ENCODE data around the gene NDUFA11.

The NDUFA11 gene

DNA sequence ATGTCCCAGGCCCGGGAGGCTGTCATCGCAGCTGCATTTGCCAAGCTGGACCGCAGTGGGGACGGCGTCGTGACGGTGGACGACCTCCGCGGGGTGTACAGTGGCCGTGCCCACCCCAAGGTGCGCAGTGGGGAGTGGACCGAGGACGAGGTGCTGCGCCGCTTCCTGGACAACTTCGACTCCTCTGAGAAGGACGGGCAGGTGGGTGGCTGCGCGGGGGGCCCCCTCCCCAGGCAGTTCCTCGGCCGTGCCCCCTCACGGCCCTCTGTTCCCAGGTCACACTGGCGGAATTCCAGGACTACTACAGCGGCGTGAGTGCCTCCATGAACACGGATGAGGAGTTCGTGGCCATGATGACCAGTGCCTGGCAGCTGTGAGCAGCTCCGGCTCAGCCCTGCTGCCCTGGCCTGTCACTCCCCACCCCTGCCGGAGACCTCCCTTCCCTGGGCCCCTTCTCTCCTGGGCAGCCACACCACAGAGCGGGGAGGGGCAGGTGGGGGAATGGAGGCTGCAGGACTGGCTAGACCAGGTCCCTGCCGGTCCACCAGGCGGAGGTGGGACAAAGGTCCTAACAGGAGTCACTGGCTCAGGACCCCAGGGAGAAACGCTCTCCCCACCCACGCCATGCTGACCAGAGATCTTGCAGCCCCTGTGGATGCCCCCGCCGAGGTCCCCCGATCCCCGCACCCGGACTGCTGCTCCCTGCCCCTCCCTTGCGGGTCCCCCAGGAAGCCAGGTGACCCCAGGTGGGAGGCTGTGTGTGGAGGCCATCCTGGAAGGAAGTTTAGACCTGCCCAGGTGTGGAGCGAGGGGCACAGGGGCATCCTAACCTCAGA is 11.6 kb upstream of the NDUFA11 start:
- H3K9ac ChIP-seq (ENCODE audit: low read length) = no peak overlapping the region
- no peaks in the 10 kb centered on the region for H3K27me3 ChIP-seq (ENCODE audit: control insufficient read depth, insufficient read depth, low read length)
- no peak overlapping the region for H3K4me3 ChIP-seq (ENCODE audit: low read length)
- H3K27ac ChIP-seq (ENCODE audit: low read depth, low read length) = no peak overlapping the region
- H3K36me3 ChIP-seq (ENCODE audit: control insufficient read depth, insufficient read depth, low read length) = peaks cover 34% of the 10 kb centered on the region
- H3K4me1 ChIP-seq (ENCODE audit: control insufficient read depth, insufficient read depth, low read length) = peaks cover 2% of the 10 kb centered on the region

DNA sequence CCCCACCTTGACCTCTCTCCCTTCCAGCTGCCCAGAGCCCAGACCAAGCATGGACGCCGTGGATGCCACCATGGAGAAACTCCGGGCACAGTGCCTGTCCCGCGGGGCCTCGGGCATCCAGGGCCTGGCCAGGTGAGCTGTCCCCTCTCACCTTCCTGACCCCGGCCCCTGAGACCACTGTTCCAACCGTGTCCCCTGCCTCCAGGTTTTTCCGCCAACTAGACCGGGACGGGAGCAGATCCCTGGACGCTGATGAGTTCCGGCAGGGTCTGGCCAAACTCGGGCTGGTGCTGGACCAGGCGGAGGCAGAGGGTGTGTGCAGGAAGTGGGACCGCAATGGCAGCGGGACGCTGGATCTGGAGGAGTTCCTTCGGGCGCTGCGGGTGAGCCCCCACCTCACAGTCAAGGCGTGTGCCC is 10.8 kb upstream of the NDUFA11 start:
- H3K36me3 ChIP-seq (ENCODE audit: control insufficient read depth, insufficient read depth, low read length) = peaks cover 32% of the 10 kb centered on the region
- H3K27ac ChIP-seq (ENCODE audit: low read depth, low read length) = no peak overlapping the region
- H3K4me3 ChIP-seq (ENCODE audit: low read length) = no peak overlapping the region
- H3K27me3 ChIP-seq (ENCODE audit: control insufficient read depth, insufficient read depth, low read length) = no peaks in the 10 kb centered on the region
- H3K4me1 ChIP-seq (ENCODE audit: control insufficient read depth, insufficient read depth, low read length) = peaks cover 2% of the 10 kb centered on the region
- no peak overlapping the region for H3K9ac ChIP-seq (ENCODE audit: low read length)

DNA sequence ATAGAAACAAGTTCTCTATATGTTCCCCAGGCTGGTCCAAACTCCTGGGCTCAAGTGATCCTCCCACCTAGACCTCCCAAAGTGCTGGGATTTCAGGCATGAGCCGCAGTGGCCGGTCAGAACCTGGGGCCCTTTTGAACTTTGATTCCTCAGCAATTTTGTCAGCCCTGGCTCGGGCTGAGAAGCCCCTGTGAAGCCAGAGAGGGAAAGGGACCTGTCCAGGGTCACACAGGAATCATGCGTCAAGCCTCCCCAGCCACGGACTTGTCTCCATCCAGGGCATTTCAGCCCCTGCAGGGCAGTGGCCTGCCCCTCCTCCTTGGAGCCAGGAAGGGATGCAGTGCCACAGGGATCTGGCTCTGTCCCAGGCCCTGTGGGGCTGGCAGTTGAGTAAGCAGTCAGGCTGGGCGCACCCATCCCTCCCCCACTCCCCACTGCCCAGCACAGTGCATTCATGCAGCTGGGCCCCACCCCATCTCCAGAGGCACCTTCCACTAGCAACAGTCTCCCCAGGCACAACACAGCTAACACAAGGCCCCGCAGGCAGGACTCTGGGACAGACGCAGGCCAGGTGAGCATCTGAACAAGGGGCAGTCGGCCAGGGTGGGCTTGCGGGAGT is 10.3 kb upstream of the NDUFA11 start, which contains the start of gene CAPS:
Gene CAPS, plus strand, starts transcription at position 516 of the 619 bp plus-strand sequence. CDS start 153 bp downstream, outside the sequence.
- Histone ChIP-seq H3K27me3 (ENCODE audit: control insufficient read depth, insufficient read depth, low read length) (no peaks in the 10 kb centered on the region), H3K36me3 (ENCODE audit: control insufficient read depth, insufficient read depth, low read length) (peaks cover 27% of the 10 kb centered on the region), H3K9ac (ENCODE audit: low read length) (no peak within 1 kb of the TSS), H3K4me3 (ENCODE audit: low read length) (no peak within 1 kb of the TSS), H3K4me1 (ENCODE audit: control insufficient read depth, insufficient read depth, low read length) (peaks cover 2% of the 10 kb centered on the region), H3K27ac (ENCODE audit: low read depth, low read length) (no peak within 1 kb of the TSS)

DNA sequence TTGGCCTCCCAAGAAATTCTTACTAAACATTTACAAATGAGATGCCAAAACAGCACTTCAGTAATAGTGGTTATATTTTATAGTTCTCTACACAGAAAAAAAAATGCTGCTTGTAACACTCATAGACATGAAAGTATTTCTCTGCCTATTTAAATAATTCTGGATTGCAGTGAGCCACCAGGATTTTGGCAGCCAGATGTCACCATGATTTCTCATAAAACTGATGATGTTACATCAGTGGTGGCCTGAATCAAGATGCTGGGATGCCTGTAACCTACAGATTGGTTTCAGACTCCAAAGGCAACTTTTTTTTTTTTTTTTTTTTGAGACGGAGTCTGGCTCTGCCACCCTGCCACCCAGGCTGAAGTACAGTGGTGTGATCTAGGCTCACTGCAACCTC is 7.8 kb upstream of the NDUFA11 start:
- Histone ChIP-seq H3K27me3 (ENCODE audit: control insufficient read depth, insufficient read depth, low read length) (no peaks in the 10 kb centered on the region), H3K27ac (ENCODE audit: low read depth, low read length) (no peak overlapping the region)

GRCh38 chr19:5910638-5910907 is 7.0 kb upstream of the NDUFA11 start:
- Histone ChIP-seq H3K4me1 (ENCODE audit: control insufficient read depth, insufficient read depth, low read length) (peaks cover 2% of the 10 kb centered on the region), H3K27ac (ENCODE audit: low read depth, low read length) (no peak overlapping the region), H3K4me3 (ENCODE audit: low read length) (no peak overlapping the region), H3K36me3 (ENCODE audit: control insufficient read depth, insufficient read depth, low read length) (peaks cover 5% of the 10 kb centered on the region), H3K27me3 (ENCODE audit: control insufficient read depth, insufficient read depth, low read length) (no peaks in the 10 kb centered on the region), H3K9ac (ENCODE audit: low read length) (no peak overlapping the region)

More for the DNA sequence above, 7.8 kb upstream of the NDUFA11 start:
- H3K36me3 ChIP-seq (ENCODE audit: control insufficient read depth, insufficient read depth, low read length) = peaks cover 8% of the 10 kb centered on the region
- no peak overlapping the region for H3K4me3 ChIP-seq (ENCODE audit: low read length)
- H3K9ac ChIP-seq (ENCODE audit: low read length) = no peak overlapping the region
- peaks cover 2% of the 10 kb centered on the region for H3K4me1 ChIP-seq (ENCODE audit: control insufficient read depth, insufficient read depth, low read length)

- H3K27ac ChIP-seq (ENCODE audit: low read depth, low read length) = no peak overlapping the region
- no peak overlapping the region for H3K4me3 ChIP-seq (ENCODE audit: low read length)
- H3K27me3 ChIP-seq (ENCODE audit: control insufficient read depth, insufficient read depth, low read length) = no peaks in the 10 kb centered on the region
- peaks cover 1% of the 10 kb centered on the region for H3K4me1 ChIP-seq (ENCODE audit: control insufficient read depth, insufficient read depth, low read length)
- H3K36me3 ChIP-seq (ENCODE audit: control insufficient read depth, insufficient read depth, low read length) = peaks cover 5% of the 10 kb centered on the region
- no peak overlapping the region for H3K9ac ChIP-seq (ENCODE audit: low read length)
Measured at GRCh38 chr19:5908773-5909442, 5.3 kb upstream of the NDUFA11 start.

- Histone ChIP-seq H3K4me1 (ENCODE audit: control insufficient read depth, insufficient read depth, low read length) (peaks cover 3% of the 10 kb centered on the region), H3K27ac (ENCODE audit: low read depth, low read length) (no peak overlapping the region)
Measured at GRCh38 chr19:5907241-5907640, 3.7 kb upstream of the NDUFA11 start.

GRCh38 chr19:5905114-5905778 is 1.7 kb upstream of the NDUFA11 start:
- Histone ChIP-seq H3K4me1 (ENCODE audit: control insufficient read depth, insufficient read depth, low read length) (peaks cover 3% of the 10 kb centered on the region), H3K27ac (ENCODE audit: low read depth, low read length) (peak overlapping the region; percentile 68)

More at GRCh38 chr19:5907241-5907640, 3.7 kb upstream of the NDUFA11 start:
- no peaks in the 10 kb centered on the region for H3K27me3 ChIP-seq (ENCODE audit: control insufficient read depth, insufficient read depth, low read length)
- no peak overlapping the region for H3K9ac ChIP-seq (ENCODE audit: low read length)
- H3K36me3 ChIP-seq (ENCODE audit: control insufficient read depth, insufficient read depth, low read length) = peaks cover 5% of the 10 kb centered on the region
- H3K4me3 ChIP-seq (ENCODE audit: low read length) = no peak overlapping the region

GRCh38 chr19:5904352-5905113 is 943 bp upstream of the NDUFA11 start, which contains the start of gene VMAC:
VMAC (plus strand) TSS chr19:5904872; CDS start chr19:5904891, 19 bp downstream.
- Histone ChIP-seq H3K27ac (ENCODE audit: low read depth, low read length) (peak within 1 kb of the TSS; percentile 93), H3K36me3 (ENCODE audit: control insufficient read depth, insufficient read depth, low read length) (peaks cover 2% of the 10 kb centered on the region), H3K27me3 (ENCODE audit: control insufficient read depth, insufficient read depth, low read length) (no peaks in the 10 kb centered on the region), H3K4me3 (ENCODE audit: low read length) (peak within 1 kb of the TSS; percentile 98), H3K9ac (ENCODE audit: low read length) (peak within 1 kb of the TSS; percentile 4), H3K4me1 (ENCODE audit: control insufficient read depth, insufficient read depth, low read length) (peaks cover 3% of the 10 kb centered on the region)

More at GRCh38 chr19:5905114-5905778, 1.7 kb upstream of the NDUFA11 start:
- Histone ChIP-seq H3K27me3 (ENCODE audit: control insufficient read depth, insufficient read depth, low read length) (no peaks in the 10 kb centered on the region), H3K4me3 (ENCODE audit: low read length) (peak overlapping the region; percentile 65), H3K9ac (ENCODE audit: low read length) (peak overlapping the region; percentile 4), H3K36me3 (ENCODE audit: control insufficient read depth, insufficient read depth, low read length) (peaks cover 5% of the 10 kb centered on the region)

DNA sequence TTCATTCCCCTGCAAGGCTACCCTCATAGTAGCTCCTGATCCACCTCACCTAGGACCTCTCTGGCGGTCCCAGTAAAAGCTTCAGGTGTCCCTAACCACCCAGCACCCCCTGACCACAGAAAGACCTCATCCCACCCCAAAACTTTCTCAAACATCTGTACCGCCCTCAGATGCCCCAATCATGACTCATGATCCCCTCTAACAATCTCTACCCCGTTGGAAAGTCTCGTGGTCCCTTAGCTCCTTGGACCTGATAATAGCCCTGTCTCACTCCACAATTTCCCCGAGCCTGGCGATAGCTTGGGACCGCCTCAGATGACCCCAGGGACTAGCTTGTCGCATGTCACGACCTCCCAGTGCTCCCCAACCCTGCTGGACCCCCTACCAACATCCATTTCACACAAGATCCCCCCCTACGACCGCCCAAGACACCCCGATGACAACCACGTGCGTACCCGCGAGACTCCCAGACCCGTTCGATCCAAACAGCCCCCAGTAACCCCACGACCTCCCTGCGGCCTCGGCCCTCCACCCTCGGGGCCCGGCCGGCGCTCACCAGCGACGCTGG is 450 bp downstream of the NDUFA11 start:
- H3K36me3 ChIP-seq (ENCODE audit: control insufficient read depth, insufficient read depth, low read length) = no peaks in the 10 kb centered on the region
- no peaks in the 10 kb centered on the region for H3K27me3 ChIP-seq (ENCODE audit: control insufficient read depth, insufficient read depth, low read length)
- H3K27ac ChIP-seq (ENCODE audit: low read depth, low read length) = peak overlapping the region; percentile 93
- H3K4me1 ChIP-seq (ENCODE audit: control insufficient read depth, insufficient read depth, low read length) = peaks cover 3% of the 10 kb centered on the region
- H3K4me3 ChIP-seq (ENCODE audit: low read length) = peak overlapping the region; percentile 98
- H3K9ac ChIP-seq (ENCODE audit: low read length) = peak overlapping the region; percentile 99

GRCh38 chr19:5900976-5901375 is 2.6 kb downstream of the NDUFA11 start:
- no peak overlapping the region for H3K4me3 ChIP-seq (ENCODE audit: low read length)
- H3K27ac ChIP-seq (ENCODE audit: low read depth, low read length) = no peak overlapping the region
- H3K27me3 ChIP-seq (ENCODE audit: control insufficient read depth, insufficient read depth, low read length) = no peaks in the 10 kb centered on the region
- peaks cover 3% of the 10 kb centered on the region for H3K36me3 ChIP-seq (ENCODE audit: control insufficient read depth, insufficient read depth, low read length)
- H3K9ac ChIP-seq (ENCODE audit: low read length) = no peak overlapping the region
- peaks cover 3% of the 10 kb centered on the region for H3K4me1 ChIP-seq (ENCODE audit: control insufficient read depth, insufficient read depth, low read length)

All from rectal smooth muscle tissue (tissue), 1 donor.